ENCODE measurements around the gene GNPDA2. TPM values are rescaled to one million over a fixed set of nuclear protein-coding genes. Genes with fewer than 3 reads are reported as not detected.
"Not testable (repeated sequence)": the region's sequence is repeated elsewhere in the genome, so short reads cannot be mapped to it uniquely, and the experiment has no call there.

GNPDA2 gene
- 10 to 100 TPM; 14.4 to 20.1 TPM for total RNA-seq

DNA sequence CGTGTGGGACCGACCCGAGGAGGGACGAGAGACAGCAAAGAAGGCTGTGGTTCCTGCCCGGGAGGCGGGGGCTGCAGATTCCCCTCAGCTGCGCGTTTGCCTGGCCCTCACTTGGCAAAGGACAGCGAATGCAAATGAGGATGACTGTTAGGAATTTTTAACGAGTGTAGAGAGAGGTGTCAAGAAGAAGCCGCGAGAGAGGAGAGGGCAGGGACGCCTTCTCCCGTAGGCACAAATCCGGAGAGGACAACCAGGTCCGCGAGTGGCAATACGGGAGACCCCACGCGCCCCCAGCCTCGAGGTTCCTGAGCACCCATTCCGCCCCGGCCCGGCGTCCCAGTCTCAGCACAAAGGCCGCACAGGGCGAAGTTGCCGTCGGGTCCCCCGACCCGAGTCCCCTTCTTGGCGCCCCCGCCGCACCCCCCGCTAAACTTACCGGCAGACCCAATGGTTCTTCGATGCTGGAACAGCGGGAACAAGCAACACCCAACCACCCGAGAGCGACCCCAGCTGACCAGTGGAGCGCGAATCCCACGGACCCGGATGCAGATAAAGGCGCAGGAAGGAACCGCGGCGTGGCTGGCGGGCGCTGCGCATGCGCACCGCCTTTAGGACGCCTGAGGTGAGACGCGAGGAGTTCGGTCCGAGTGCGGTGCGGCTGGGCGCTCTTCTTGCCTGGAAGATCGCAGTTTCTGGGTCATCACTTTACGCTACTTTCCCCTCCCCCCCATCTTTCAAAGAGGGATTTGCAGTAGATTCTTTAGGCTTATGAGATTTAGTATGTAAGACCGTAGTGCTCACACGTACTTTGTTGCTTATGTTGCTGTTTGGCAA, at the start of gene GNPDA2:
GNPDA2 (minus strand) TSS at position 519 of the 834 bp plus-strand sequence. CDS start 4,349 bp downstream, outside the sequence.
- H3K36me3 Mint-ChIP-seq: no peaks in the 10 kb centered on the region

DNA sequence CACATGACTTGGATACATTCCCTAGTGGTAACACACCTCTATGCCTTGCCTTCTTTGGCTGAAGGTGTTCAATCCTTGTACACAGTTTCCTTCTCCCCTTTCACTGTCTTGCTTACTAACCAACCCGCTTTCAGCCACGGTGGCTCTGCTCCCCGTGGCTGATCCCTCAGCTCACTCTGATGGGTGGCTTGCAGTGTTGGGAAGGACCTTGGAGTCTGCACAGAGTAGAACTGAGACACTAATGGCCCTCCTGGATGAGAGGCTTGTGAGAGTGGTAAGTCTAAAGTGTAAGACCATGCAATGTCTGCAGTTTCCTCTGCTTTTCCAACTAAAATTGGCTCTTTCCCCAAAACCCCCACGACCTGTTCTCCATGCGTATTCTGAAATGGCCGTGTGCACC, 46.0 kb upstream of the GNPDA2 start:
- no peak overlapping the region for H3K27ac Mint-ChIP-seq
- ATAC-seq (no peak), DNase-seq (ENCODE audit: low spot score) (no peak)
- H3K36me3 Mint-ChIP-seq: no peaks in the 10 kb centered on the region
- no peak overlapping the region for H3K4me3 Mint-ChIP-seq
- H3K27me3 Mint-ChIP-seq: no peaks in the 10 kb centered on the region
- H3K9me3 Mint-ChIP-seq: peaks cover 10% of the 10 kb centered on the region
- no peaks in the 10 kb centered on the region for H3K4me1 Mint-ChIP-seq (ENCODE audit: low read depth in 2 of 2)

More for the DNA sequence above, at the start of gene GNPDA2:
- DNase-seq (ENCODE audit: low spot score) (peak; percentile 87), ATAC-seq (peak; percentile 97 to 98)
- Mint-ChIP-seq H3K4me1 (ENCODE audit: low read depth in 2 of 2) (peaks cover 20 to 30% of the 10 kb centered on the region in 2 donors), H3K27me3 (peaks cover 4 to 8% of the 10 kb centered on the region in 2 donors), H3K9me3 (no peaks in the 10 kb centered on the region), H3K4me3 (peak within 1 kb of the TSS; percentile 95), H3K27ac (peak within 1 kb of the TSS; percentile 68 to 76)

DNA sequence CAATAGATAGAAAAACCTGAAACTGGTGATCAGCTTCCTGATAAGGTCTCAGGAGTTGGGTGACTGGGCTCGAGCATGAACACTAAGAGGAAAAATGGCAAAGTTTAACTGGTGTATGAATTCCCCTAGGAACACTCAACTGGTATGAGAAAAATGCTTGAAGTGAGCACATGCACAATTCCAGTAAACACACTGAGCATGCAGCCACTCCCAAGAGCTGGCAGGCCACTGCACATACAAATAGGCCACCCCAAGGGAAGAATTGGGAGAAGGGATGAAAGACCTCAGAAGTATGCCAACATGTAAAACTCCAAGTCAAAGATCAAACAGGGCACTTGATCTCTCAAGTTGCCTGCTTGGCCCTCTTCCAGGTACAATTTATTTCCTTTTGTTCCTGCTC, 45.4 kb upstream of the GNPDA2 start:
- no peaks in the 10 kb centered on the region for H3K27me3 Mint-ChIP-seq
- no peak for ATAC-seq

DNA sequence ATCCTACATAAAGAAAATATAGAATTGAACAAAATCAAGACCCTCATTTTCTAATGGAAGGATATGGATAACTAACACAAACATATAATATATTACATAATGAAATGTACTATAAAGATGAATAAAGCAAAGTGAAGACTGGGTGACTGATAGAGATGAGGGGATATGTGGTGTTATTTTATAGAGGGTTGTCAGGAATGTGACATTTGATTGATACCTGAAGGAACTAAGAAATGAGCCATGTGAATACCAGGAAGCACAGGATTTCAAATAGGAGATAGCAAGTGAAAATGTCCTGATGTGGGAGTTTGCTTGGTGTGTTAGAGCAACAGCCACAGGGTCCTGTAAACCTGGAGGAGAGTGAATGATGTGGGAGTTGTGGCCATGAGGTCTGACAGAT, 40.1 kb upstream of the GNPDA2 start:
- H3K4me1 Mint-ChIP-seq (ENCODE audit: low read depth in 2 of 2): no peaks in the 10 kb centered on the region
- no peak overlapping the region for H3K4me3 Mint-ChIP-seq
- peaks cover 6 to 19% of the 10 kb centered on the region in 2 donors for H3K27me3 Mint-ChIP-seq
- peaks cover 6% of the 10 kb centered on the region for H3K9me3 Mint-ChIP-seq
- no peak overlapping the region for H3K27ac Mint-ChIP-seq
- ATAC-seq (no peak), DNase-seq (ENCODE audit: low spot score) (no peak)
- no peaks in the 10 kb centered on the region for H3K36me3 Mint-ChIP-seq

More for the DNA sequence above, 45.4 kb upstream of the GNPDA2 start:
- no peak for DNase-seq (ENCODE audit: low spot score)
- Mint-ChIP-seq H3K4me3 (no peak overlapping the region), H3K27ac (no peak overlapping the region), H3K36me3 (no peaks in the 10 kb centered on the region), H3K9me3 (peaks cover 10% of the 10 kb centered on the region), H3K4me1 (ENCODE audit: low read depth in 2 of 2) (no peaks in the 10 kb centered on the region)

DNA sequence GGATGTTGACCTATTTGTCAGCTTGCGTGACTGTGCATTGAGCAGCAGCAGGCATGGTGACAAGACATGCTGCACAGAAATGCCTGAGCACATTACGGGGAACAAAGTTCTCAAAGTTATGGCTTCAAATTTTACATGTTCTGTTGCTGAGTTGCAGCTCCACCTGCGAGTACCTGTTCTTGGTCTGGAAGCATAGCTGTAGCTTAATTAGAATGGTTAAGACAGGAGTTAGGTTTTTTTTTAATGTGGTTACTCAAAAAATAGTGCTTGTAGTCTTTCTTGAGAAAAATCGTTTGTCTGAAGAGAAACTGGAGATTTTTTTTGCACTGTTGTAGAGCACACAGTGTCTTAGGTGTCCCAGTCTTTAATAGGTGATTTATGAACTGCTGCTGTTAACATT, 38.8 kb upstream of the GNPDA2 start:
- no peaks in the 10 kb centered on the region for H3K36me3 Mint-ChIP-seq

DNA sequence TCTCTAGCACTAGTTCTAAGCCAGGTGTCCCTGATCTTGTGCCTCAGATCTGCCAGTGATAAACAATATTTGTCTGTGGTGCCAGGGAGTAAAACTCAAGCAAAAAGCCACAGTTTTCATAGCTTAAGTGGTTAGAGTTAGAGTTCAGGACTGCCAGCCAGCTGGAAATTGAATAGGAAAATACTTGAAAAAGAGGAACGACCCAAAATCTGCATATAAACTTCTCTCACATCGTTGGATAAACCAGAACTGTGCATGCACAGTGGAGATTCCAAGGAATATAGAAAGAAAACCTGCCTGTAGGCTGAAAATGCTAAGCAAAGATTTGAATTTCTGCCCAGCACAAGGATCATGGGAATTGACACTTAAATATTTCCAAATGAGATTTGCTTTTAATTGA, 35.0 kb upstream of the GNPDA2 start:
- Mint-ChIP-seq H3K27me3 (peaks cover 9 to 27% of the 10 kb centered on the region in 2 donors), H3K36me3 (no peaks in the 10 kb centered on the region), H3K9me3 (no peaks in the 10 kb centered on the region), H3K4me3 (no peak overlapping the region), H3K4me1 (ENCODE audit: low read depth in 2 of 2) (no peaks in the 10 kb centered on the region), H3K27ac (no peak overlapping the region)
- no peak for ATAC-seq
- no peak for DNase-seq (ENCODE audit: low spot score)

More for the DNA sequence above, 38.8 kb upstream of the GNPDA2 start:
- Mint-ChIP-seq H3K27ac (no peak overlapping the region), H3K27me3 (peaks cover 11 to 24% of the 10 kb centered on the region in 2 donors), H3K4me1 (ENCODE audit: low read depth in 2 of 2) (no peaks in the 10 kb centered on the region), H3K9me3 (peaks cover 6% of the 10 kb centered on the region), H3K4me3 (no peak overlapping the region)
- no peak for DNase-seq (ENCODE audit: low spot score)
- ATAC-seq: no peak

DNA sequence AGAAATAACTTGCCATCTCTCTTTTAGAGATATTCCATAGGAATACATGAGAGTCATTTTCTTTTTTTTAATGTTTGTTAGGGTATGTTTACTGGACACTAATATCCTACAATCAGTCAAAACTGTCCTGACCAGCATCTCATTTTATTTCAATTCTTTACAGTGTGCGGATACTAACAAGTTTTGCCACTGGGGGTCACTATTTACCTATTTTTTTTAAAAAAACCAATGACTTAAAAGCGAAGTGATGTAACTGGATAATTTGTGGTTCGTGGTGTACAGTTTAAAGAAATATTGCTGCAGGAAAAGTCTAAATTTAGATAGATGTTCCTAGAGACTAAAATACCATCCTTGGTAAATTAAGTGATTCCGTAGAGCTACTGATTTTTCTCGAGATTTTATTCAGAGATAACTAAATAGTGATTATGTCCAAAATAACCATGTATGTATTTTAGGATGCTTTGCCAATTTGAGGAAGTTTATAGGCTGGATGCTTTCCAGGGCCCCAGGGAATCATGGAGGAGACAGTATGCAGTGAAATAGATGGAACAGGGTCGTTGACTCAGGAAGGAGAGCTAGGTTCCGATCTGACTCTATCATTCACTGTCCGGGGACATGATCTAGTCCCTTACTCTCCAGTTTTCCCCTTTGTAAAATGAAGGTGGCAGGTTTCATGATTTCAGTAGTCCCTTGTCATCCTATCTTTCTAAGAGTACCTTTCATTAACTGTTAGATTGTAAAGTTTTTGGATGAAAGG, 34.0 kb upstream of the GNPDA2 start:
- no peak overlapping the region for H3K4me3 Mint-ChIP-seq
- H3K27me3 Mint-ChIP-seq: peaks cover 13 to 36% of the 10 kb centered on the region in 2 donors
- no peak overlapping the region for H3K27ac Mint-ChIP-seq
- DNase-seq (ENCODE audit: low spot score): no peak
- no peaks in the 10 kb centered on the region for H3K4me1 Mint-ChIP-seq (ENCODE audit: low read depth in 2 of 2)
- H3K36me3 Mint-ChIP-seq: no peaks in the 10 kb centered on the region
- ATAC-seq: no peak
- H3K9me3 Mint-ChIP-seq: no peaks in the 10 kb centered on the region

DNA sequence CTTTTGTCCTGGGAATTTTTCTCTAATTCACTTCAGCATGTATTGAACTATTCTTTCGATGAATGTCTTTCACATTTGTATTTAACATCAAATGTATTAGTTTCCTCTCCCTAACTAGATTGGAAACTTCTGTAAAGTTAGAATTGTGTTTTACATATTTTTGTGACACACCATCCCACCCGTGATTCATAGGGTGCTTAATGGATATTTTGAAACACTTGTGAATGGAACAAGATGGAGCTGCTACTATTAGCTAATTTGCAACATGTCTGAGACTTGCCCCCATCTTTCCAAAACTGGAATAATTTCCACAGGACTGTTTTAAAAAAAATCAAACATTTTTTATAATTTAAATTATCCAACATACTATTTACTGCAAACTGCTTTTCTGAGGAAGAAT, 30.2 kb upstream of the GNPDA2 start:
- ATAC-seq: no peak
- Mint-ChIP-seq H3K4me3 (no peak overlapping the region), H3K27me3 (peaks cover 15 to 25% of the 10 kb centered on the region in 2 donors), H3K9me3 (no peaks in the 10 kb centered on the region), H3K27ac (no peak overlapping the region), H3K36me3 (no peaks in the 10 kb centered on the region), H3K4me1 (ENCODE audit: low read depth in 2 of 2) (no peaks in the 10 kb centered on the region)
- no peak for DNase-seq (ENCODE audit: low spot score)

DNA sequence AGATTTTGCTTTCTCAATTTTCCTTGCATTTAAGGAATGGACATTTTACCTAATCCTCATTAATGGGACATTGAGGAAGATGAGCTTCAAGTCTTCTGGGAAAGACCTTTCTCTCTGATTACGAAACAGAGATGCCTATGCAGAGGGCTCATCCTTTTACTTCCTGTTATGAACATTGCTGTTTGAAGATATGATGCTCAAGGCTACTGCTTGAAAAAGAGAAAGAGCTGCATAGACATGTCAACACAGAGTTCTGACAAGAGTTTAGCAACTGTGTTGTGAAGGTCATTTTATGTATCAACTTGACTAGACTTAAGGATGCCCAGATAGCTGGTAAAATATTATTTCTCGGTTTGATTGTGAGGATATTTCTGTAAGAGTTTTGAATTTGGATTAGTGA, 13.8 kb upstream of the GNPDA2 start:
- Mint-ChIP-seq H3K36me3 (no peaks in the 10 kb centered on the region), H3K4me1 (ENCODE audit: low read depth in 2 of 2) (no peaks in the 10 kb centered on the region), H3K27me3 (peaks cover 34 to 45% of the 10 kb centered on the region in 2 donors), H3K4me3 (no peak overlapping the region), H3K27ac (no peak overlapping the region), H3K9me3 (peaks cover 7% of the 10 kb centered on the region)
- no peak for DNase-seq (ENCODE audit: low spot score)
- no peak for ATAC-seq

DNA sequence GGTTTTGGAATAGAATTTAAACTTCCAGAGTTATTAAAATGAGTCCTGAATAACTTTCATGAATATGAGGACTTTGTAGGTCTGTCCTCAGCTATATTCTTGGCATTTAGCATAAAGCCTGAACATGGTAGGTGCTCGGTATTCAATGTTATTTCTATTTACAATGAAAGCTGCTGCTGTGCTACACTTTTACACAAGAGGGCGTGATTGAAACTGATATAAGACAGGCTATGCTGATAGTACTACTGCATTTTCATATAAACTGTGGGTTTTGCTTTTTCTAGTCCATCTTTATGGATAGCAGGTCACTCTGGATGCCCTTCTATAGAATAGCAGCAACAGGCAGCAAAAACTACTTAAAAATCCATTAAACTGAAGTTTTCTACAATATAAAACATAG, 12.3 kb upstream of the GNPDA2 start:
- H3K4me3 Mint-ChIP-seq: no peak overlapping the region
- DNase-seq (ENCODE audit: low spot score) (no peak), ATAC-seq (no peak)
- H3K27me3 Mint-ChIP-seq: peaks cover 47 to 61% of the 10 kb centered on the region in 2 donors
- H3K4me1 Mint-ChIP-seq (ENCODE audit: low read depth in 2 of 2): no peaks in the 10 kb centered on the region
- H3K27ac Mint-ChIP-seq: no peak overlapping the region
- no peaks in the 10 kb centered on the region for H3K36me3 Mint-ChIP-seq
- H3K9me3 Mint-ChIP-seq: peaks cover 7% of the 10 kb centered on the region

DNA sequence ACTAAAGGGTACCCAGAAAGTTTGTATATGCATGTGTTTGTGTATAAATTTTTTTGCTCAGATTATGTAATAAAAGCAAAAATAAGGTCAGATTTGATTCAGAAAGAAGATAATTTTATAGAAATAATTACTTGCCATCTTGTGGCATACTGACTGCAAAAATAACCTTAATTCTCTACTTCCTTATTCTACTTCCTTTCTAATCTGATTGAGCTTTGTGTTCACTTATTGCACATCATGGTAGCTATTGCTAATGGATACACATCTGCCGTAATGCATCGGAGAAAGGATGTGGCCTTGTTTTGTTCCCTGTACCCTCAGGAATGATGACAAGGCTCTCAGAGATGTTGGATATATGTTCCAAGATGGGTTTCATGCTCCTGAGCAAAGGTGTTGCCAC, 10.5 kb upstream of the GNPDA2 start:
- H3K27ac Mint-ChIP-seq: no peak overlapping the region
- H3K4me3 Mint-ChIP-seq: no peak overlapping the region
- no peaks in the 10 kb centered on the region for H3K4me1 Mint-ChIP-seq (ENCODE audit: low read depth in 2 of 2)
- no peak for DNase-seq (ENCODE audit: low spot score)
- no peaks in the 10 kb centered on the region for H3K9me3 Mint-ChIP-seq
- no peaks in the 10 kb centered on the region for H3K36me3 Mint-ChIP-seq
- H3K27me3 Mint-ChIP-seq: peaks cover 46 to 64% of the 10 kb centered on the region in 2 donors
- ATAC-seq: no peak

DNA sequence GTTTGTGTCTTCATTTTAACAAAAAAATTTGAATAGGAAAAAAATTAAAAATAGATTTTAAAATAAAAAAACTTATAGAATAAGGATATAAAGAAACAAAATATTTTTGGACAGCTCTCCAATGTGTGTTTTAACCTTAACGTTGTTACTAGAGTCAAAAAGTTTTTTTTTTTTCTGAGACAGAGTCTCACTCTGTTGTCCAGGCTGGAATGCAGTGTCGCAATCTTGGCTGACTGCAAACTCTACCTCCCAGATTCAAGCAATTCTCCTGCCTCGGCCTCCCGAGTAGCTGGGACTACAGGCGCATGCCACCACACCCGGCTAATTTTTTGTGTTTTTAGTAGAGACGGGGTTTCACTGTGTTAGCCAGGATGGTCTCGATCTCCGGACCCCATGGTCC, 2.3 kb upstream of the GNPDA2 start:
- Mint-ChIP-seq H3K4me1 (ENCODE audit: low read depth in 2 of 2) (peaks cover 15 to 21% of the 10 kb centered on the region in 2 donors), H3K27me3 (peaks cover 10 to 20% of the 10 kb centered on the region in 2 donors)
- not testable (repeated sequence) for H3K9me3 Mint-ChIP-seq; H3K27ac Mint-ChIP-seq; H3K4me3 Mint-ChIP-seq; H3K36me3 Mint-ChIP-seq; ATAC-seq; DNase-seq (ENCODE audit: low spot score)

DNA sequence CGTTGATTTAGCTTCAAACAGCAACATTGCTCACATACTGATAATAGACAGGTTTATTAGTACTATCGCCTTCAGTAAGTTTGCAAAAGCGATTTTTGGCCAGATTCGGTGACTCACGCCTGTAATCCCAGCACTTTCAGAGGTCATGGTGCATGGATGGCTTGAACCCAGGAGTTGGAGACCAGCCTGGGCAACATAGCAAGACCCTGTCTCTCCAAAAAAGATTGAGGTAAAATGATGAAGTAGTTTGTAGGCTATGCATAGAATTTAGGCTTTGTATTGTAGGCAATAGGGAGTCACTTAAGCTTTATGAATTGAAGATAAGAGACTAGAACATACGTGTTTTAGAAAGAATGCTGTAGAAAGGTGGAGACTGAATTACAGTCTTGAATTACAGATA, 1.1 kb upstream of the GNPDA2 start:
- Mint-ChIP-seq H3K27me3 (peaks cover 5 to 12% of the 10 kb centered on the region in 2 donors), H3K27ac (no peak overlapping the region), H3K36me3 (no peaks in the 10 kb centered on the region), H3K4me1 (ENCODE audit: low read depth in 2 of 2) (peaks cover 20 to 30% of the 10 kb centered on the region in 2 donors), H3K9me3 (no peaks in the 10 kb centered on the region), H3K4me3 (peak overlapping the region; percentile 95)
- DNase-seq (ENCODE audit: low spot score): no peak
- no peak for ATAC-seq

DNA sequence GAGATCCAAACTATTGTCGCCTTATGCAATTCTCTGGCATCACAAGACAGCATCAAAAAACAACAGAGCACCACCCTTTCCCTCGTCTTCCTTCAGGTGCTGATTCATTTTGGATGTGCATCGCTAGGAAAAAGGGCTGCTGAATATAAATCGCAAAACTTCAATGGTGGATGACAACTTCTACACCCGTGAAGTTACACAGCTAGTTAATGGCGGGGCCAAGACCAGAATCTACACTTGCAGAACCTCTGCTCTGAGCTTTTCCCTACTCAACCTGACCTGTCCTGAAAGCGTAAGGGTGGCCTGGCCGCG, 674 bp downstream of the GNPDA2 start:
- Mint-ChIP-seq H3K4me1 (ENCODE audit: low read depth in 2 of 2) (peaks cover 25 to 36% of the 10 kb centered on the region in 2 donors), H3K27ac (peak overlapping the region; percentile 68 to 76), H3K4me3 (peak overlapping the region; percentile 95), H3K9me3 (no peaks in the 10 kb centered on the region), H3K36me3 (no peaks in the 10 kb centered on the region), H3K27me3 (peaks cover 4 to 6% of the 10 kb centered on the region in 2 donors)
- DNase-seq (ENCODE audit: low spot score) (no peak), ATAC-seq (no peak)
